Activated CD4-positive, alpha-beta memory T cell treated with anti-CD3 and anti-CD28 coated beads for 36 hours (primary cell): ENCODE measurements around the gene XIRP1. TPM values are rescaled to one million over a fixed set of nuclear protein-coding genes. Genes with fewer than 3 reads are reported as not detected.

Source experiments
- CTCF ChIA-PET: fragments of 350-600 bp; sonication (Branson Sonifier 250); formaldehyde crosslinking; loops from one replicate; lab custom pipeline; 2021; ENCODE audit warnings: antibody characterized with exemption, inconsistent platforms; lab: Charles Lee
- POLR2A ChIA-PET: fragments of 350-600 bp; sonication (Branson Sonifier 250); formaldehyde crosslinking; loops from one replicate; lab custom pipeline; 2021; ENCODE audit warnings: antibody characterized with exemption; lab: Charles Lee
- DNase-seq: peaks from one replicate; pipeline ENCODE4 v3.0.0-alpha.2; 2020
- H3K27ac Mint-ChIP-seq: one replicate; pipeline ENCODE4 v1.8.0; 2021; ENCODE audit warnings: mixed read lengths
- H3K27me3 Mint-ChIP-seq: one replicate; pipeline ENCODE4 v1.8.0; 2021; ENCODE audit warnings: mixed read lengths
- H3K36me3 Mint-ChIP-seq: one replicate; pipeline ENCODE4 v1.8.0; 2021; ENCODE audit warnings: mixed read lengths
- H3K4me1 Mint-ChIP-seq: one replicate; pipeline ENCODE4 v1.8.0; 2021; ENCODE audit warnings: low read depth, mixed read lengths
- H3K4me3 Mint-ChIP-seq: one replicate; pipeline ENCODE4 v1.8.0; 2021; ENCODE audit warnings: mild to moderate bottlenecking, mixed read lengths
- H3K9me3 Mint-ChIP-seq: one replicate; pipeline ENCODE4 v1.8.0; 2021; ENCODE audit warnings: mixed read lengths
- intact Hi-C: fragments of 100-400 bp; cut with micrococcal nuclease; formaldehyde crosslinking; loops from one replicate; pipeline ENCODE4 v1.15.1; 2023
- total RNA-seq, 2 experiments: library from RNA; stranded (reverse); gene quantifications; one replicate each; pipeline ENCODE4 v1.2.3, GENCODE V29; 2021

XIRP1 gene
- total RNA-seq, 2 experiments from 2014 or later, result 1.3 to 1.6 TPM

DNA sequence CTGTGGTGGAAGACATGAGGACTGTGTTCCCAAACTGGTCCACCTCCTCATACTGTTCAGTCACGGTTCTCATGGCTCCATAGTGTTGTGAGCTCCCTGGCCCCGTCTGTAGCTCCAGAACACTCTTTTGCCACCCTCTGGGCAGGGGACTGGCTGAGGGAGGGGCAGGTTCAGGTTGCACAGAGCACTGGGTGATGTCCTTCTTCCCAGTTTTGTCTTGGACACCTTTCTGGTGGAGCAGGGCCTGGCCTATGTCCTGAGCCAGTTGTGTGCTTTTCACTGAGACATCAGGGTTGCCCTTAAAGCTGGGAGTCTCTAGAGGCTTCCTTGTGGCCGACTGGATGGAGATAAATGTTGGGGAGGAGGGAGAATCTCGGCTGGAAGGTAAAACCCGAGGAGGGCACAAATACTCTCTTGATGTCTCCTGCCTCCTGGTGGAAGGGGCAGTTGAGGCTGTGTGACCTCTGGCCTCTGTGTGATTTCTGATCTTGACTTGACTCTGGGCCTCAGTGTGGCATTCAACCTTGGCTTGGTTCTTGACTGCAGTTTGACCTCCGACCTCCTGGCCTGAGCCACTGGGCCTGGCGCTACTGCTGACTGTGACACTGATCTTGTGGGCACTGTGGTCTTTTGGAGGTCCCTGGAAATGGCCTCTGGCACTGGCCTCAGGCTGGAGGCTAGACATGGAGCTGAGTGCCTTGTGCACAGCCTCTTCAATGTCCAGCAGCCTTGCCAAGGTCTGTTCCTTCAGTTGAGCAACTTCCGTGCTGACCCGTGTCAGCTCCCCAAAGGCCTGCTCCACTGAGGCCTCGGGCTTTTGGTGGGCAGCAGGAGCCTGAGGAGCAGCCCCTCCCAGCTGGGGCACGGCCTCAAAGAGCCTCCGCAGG is 8.1 kb downstream of the XIRP1 start:
- CTCF ChIA-PET, result interaction anchor here (0.7 to 15.1 kb wide), 3 partner anchors 12 to 105 kb away, joined by 3 to 587 read pairs (median 3); partner anchors contain the start of gene CX3CR1

DNA sequence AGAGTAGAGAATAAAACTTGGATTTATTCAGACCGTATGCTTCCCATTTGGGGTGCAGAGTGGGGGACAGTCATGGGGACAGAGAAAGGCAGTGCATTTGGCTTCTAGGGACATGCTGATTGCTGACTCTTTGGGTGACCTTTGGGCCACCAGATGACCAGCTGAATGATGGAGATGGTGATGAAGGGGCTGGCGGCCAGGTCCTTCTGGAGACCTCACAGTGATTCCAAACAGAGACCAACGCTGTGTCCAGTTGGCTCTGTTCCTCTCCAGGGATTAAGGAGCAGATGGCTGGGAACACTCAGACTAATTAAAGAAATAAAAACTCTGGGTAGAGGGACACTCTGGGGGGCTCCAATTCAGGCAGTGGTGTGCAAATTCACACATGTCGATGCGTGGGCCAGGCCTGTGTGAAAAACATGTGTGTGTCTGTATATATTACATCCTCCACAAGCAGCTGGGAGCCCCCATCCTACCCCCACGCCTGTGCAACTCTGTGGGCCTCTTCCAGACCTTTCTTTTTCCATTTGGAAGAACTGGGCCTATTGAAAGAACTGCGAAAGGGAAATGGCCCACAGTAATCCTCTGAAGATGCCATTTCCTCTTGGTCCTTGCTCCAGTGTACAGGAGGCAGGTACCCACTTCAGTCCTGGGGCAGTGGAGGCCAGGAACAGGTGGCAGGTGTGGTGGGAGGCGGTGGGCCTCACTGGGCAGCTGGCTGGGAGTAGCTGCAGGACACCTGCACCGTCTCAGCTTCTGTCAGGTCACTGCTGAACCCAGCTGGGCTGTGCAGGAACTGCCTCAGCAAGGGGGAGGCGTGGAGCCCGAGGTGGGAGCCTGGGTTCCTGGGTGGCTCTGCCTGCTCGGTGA is 8.9 kb downstream of the XIRP1 start:
- no peak for DNase-seq
- Mint-ChIP-seq H3K9me3 (no peaks in the 10 kb centered on the region), H3K4me1 (peaks cover 27% of the 10 kb centered on the region), H3K27me3 (no peaks in the 10 kb centered on the region), H3K27ac (peak overlapping the region; percentile 44), H3K4me3 (no peak overlapping the region), H3K36me3 (no peaks in the 10 kb centered on the region)
- ChIA-PET CTCF (interaction anchor here (0.9 to 15.1 kb wide), 2 partner anchors 97 to 106 kb away, joined by 3 to 587 read pairs; partner anchors contain the start of gene CX3CR1), POLR2A (interaction anchor here (1.5 kb wide), 1 partner anchor 33 kb away, joined by 3 read pairs; no protein-coding TSS in a partner anchor)
- intact Hi-C loops, result no loop called here

More for the DNA sequence above, 8.1 kb downstream of the XIRP1 start:
- no peak for DNase-seq
- POLR2A ChIA-PET, result interaction anchor here (1.5 kb wide), 1 partner anchor 34 kb away, joined by 3 read pairs; no protein-coding TSS in a partner anchor
- Mint-ChIP-seq H3K36me3 (no peaks in the 10 kb centered on the region), H3K4me3 (no peak overlapping the region), H3K27me3 (no peaks in the 10 kb centered on the region), H3K27ac (no peak overlapping the region), H3K4me1 (peaks cover 19% of the 10 kb centered on the region), H3K9me3 (no peaks in the 10 kb centered on the region)
- intact Hi-C loops, result no loop called here

DNA sequence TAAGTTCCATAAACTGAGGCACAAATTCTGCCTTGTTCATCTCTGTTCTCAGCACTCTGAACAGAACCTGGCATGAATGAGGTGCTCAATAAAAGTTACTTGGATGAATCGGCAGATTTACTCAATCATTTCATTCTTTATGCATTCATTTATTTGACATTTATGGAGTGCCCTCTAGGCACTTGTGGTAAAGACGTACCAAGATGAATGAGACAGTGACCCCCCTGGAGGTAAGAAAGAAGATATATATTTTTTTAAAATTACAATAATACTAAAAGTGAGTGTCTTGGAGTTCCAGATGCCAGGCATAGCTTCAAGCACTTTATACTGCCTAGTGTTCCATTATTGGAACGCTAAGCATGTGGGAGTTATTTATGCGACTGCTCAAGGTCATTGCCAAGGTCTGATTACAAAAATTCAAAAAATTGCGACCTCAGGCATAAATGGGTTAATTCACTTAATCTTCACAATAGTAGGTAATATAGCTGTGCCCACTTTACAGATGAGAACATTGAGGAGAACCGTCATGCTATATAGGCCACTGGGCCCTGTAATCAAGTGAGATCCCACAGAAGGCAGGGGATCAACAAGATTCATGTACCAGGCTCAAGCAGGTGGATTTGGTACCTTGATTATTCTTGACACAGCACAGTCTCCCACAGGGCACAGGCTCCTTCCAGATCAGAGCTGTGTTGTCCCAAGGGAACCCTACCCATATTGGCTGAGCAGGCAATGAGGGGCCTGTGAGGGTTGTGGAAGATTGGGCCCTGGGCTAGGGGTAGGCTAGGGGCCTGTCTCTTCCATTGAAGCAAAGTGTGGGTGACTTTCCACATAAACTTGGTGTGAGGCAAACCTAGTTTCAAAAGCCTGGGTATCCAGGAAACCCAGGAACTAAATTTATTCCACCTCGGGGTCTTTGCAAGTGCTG is 10.7 kb downstream of the XIRP1 start:
- POLR2A ChIA-PET, result interaction anchor here (1.5 kb wide), 1 partner anchor 30 kb away, joined by 3 read pairs; no protein-coding TSS in a partner anchor
- Mint-ChIP-seq H3K27ac (peak overlapping the region; percentile 57), H3K27me3 (no peaks in the 10 kb centered on the region), H3K4me1 (peaks cover 40% of the 10 kb centered on the region), H3K4me3 (peak overlapping the region; percentile 72), H3K36me3 (no peaks in the 10 kb centered on the region), H3K9me3 (no peaks in the 10 kb centered on the region)
- no peak for DNase-seq
- intact Hi-C loops, result loop anchor here (2.0 kb wide), 2 partner anchors 75 to 203 kb away; partner anchors contain the start of genes GORASP1 and TTC21A
- CTCF ChIA-PET, result interaction anchor here (1.0 to 1.4 kb wide), 2 partner anchors 9 to 110 kb away, joined by 3 to 8 read pairs; no protein-coding TSS in a partner anchor

- Mint-ChIP-seq H3K36me3 (no peaks in the 10 kb centered on the region), H3K27me3 (no peaks in the 10 kb centered on the region), H3K27ac (peak overlapping the region; percentile 78), H3K4me1 (peaks cover 49% of the 10 kb centered on the region), H3K4me3 (peak overlapping the region; percentile 76), H3K9me3 (no peaks in the 10 kb centered on the region)
- POLR2A ChIA-PET, result interaction anchor here (0.8 to 1.6 kb wide), 2 partner anchors 72 to 108 kb away, joined by 3 to 5 read pairs; no protein-coding TSS in a partner anchor
- CTCF ChIA-PET, result interaction anchor here (1.6 to 3.4 kb wide), 3 partner anchors 9 to 111 kb away, joined by 12 to 24 read pairs (median 14); no protein-coding TSS in a partner anchor
- peak; percentile 92 for DNase-seq
- intact Hi-C loops, result loop anchor here (2.0 kb wide), 2 partner anchors 74 to 204 kb away; partner anchors contain the start of genes GORASP1 and TTC21A
Observed at GRCh38 chr3:39180546-39181346, 11.6 kb downstream of the XIRP1 start.

DNA sequence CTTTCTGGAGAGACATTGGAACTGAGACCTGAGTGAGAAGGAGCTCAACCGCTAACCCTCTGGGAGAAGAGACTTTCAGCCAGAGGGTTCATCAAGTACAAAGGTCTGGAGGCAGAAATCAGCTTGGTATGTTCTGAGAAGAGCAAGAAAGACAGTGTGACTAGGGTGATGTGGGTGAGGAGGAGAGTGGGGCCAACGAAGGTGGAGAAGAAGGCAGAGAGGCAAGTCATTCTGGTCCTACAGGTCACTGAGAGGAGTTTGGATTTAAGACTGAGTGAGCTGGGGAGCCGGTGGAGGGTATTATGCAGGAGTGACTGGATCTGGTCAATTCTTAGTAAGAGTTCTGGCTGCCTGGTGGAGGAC is 12.2 kb downstream of the XIRP1 start:
- no peaks in the 10 kb centered on the region for H3K36me3 Mint-ChIP-seq
- POLR2A ChIA-PET, result interaction anchor here (0.8 to 1.6 kb wide), 2 partner anchors 72 to 108 kb away, joined by 3 to 5 read pairs; no protein-coding TSS in a partner anchor

GRCh38 chr3:39178553-39178952 is 13.8 kb downstream of the XIRP1 start:
- peaks cover 51% of the 10 kb centered on the region for H3K4me1 Mint-ChIP-seq
- peaks cover 3% of the 10 kb centered on the region for H3K9me3 Mint-ChIP-seq
- H3K36me3 Mint-ChIP-seq, result no peaks in the 10 kb centered on the region
- H3K4me3 Mint-ChIP-seq, result peak overlapping the region; percentile 44
- H3K27me3 Mint-ChIP-seq, result no peaks in the 10 kb centered on the region
- peak; percentile 53 for DNase-seq
- ChIA-PET CTCF (interaction anchor here (1.4 to 4.5 kb wide), 5 partner anchors 11 to 200 kb away, joined by 4 to 28 read pairs (median 14); no protein-coding TSS in a partner anchor), POLR2A (interaction anchor here (0.8 to 1.6 kb wide), 3 partner anchors 12 to 228 kb away, joined by 3 to 9 read pairs (median 4); partner anchors contain the start of gene RPSA)
- intact Hi-C loops, result loop anchor here (1.0 kb wide), 1 partner anchor 228 kb away; the partner anchor contains the start of gene RPSA
- H3K27ac Mint-ChIP-seq, result peak overlapping the region; percentile 88

More for the DNA sequence above, 12.2 kb downstream of the XIRP1 start:
- H3K9me3 Mint-ChIP-seq, result no peaks in the 10 kb centered on the region
- H3K4me1 Mint-ChIP-seq, result peaks cover 51% of the 10 kb centered on the region
- peak; percentile 70 for DNase-seq
- intact Hi-C loops, result loop anchor here (2.0 kb wide), 2 partner anchors 73 to 205 kb away; partner anchors contain the start of genes GORASP1 and TTC21A
- H3K27me3 Mint-ChIP-seq, result no peaks in the 10 kb centered on the region
- peak overlapping the region; percentile 76 for H3K4me3 Mint-ChIP-seq
- peak overlapping the region; percentile 78 for H3K27ac Mint-ChIP-seq
- CTCF ChIA-PET, result interaction anchor here (1.6 to 3.4 kb wide), 3 partner anchors 9 to 112 kb away, joined by 12 to 24 read pairs (median 14); no protein-coding TSS in a partner anchor

- peaks cover 3% of the 10 kb centered on the region for H3K9me3 Mint-ChIP-seq
- POLR2A ChIA-PET, result interaction anchor here (0.8 to 1.6 kb wide), 3 partner anchors 11 to 229 kb away, joined by 3 to 9 read pairs (median 4); partner anchors contain the start of gene RPSA
- peak overlapping the region; percentile 88 for H3K27ac Mint-ChIP-seq
- no peaks in the 10 kb centered on the region for H3K27me3 Mint-ChIP-seq
- no peaks in the 10 kb centered on the region for H3K36me3 Mint-ChIP-seq
- intact Hi-C loops, result loop anchor here (1.0 kb wide), 2 partner anchors 11 to 228 kb away; partner anchors contain the start of gene RPSA
- CTCF ChIA-PET, result interaction anchor here (1.4 to 4.5 kb wide), 5 partner anchors 11 to 200 kb away, joined by 4 to 28 read pairs (median 14); no protein-coding TSS in a partner anchor
- peaks cover 51% of the 10 kb centered on the region for H3K4me1 Mint-ChIP-seq
- H3K4me3 Mint-ChIP-seq, result peak overlapping the region; percentile 61
- peak; percentile 89 for DNase-seq
Observed at GRCh38 chr3:39177708-39178332, 14.6 kb downstream of the XIRP1 start.

GRCh38 chr3:39176025-39176714 is 16.2 kb downstream of the XIRP1 start:
- ChIA-PET CTCF (interaction anchor here (0.7 to 4.5 kb wide), 4 partner anchors 11 to 115 kb away, joined by 3 to 28 read pairs (median 3); no protein-coding TSS in a partner anchor), POLR2A (interaction anchor here (0.6 kb wide), 1 partner anchor 50 kb away, joined by 3 read pairs; no protein-coding TSS in a partner anchor)
- Mint-ChIP-seq H3K27me3 (no peaks in the 10 kb centered on the region), H3K4me3 (no peak overlapping the region), H3K27ac (peak overlapping the region; percentile 88), H3K4me1 (peaks cover 48% of the 10 kb centered on the region), H3K36me3 (no peaks in the 10 kb centered on the region), H3K9me3 (peaks cover 3% of the 10 kb centered on the region)
- no peak for DNase-seq
- intact Hi-C loops, result no loop called here
